ENCODE measurements around the gene STOX2.

The STOX2 gene

GRCh38 chr4:183987987-183988392 is 82.9 kb downstream of the STOX2 start:
- no peak for DNase-seq

- DNase-seq = no peak
These were observed 83.8 kb downstream of the STOX2 start for GRCh38 chr4:183988874-183989273.

- no peak for DNase-seq
These were observed 84.4 kb downstream of the STOX2 start for GRCh38 chr4:183989461-183989860.

GRCh38 chr4:183989931-183990330 is 84.8 kb downstream of the STOX2 start:
- no peak for DNase-seq

GRCh38 chr4:183993676-183994075 is 88.6 kb downstream of the STOX2 start:
- no peak for DNase-seq

GRCh38 chr4:183995570-183995969 is 90.5 kb downstream of the STOX2 start:
- DNase-seq = no peak

- no peak for DNase-seq
These were observed 91.8 kb downstream of the STOX2 start for GRCh38 chr4:183996868-183997267.

- no peak for DNase-seq
These were observed 94.3 kb downstream of the STOX2 start for GRCh38 chr4:183999435-183999834.

GRCh38 chr4:184000457-184001396 is 95.6 kb downstream of the STOX2 start:
- DNase-seq = no peak

- no peak for DNase-seq
These were observed 98.3 kb downstream of the STOX2 start for GRCh38 chr4:184003433-184003832.

GRCh38 chr4:184007891-184008290 is 102.8 kb downstream of the STOX2 start:
- no peak for DNase-seq

GRCh38 chr4:184010696-184011095 is 105.6 kb downstream of the STOX2 start:
- DNase-seq = no peak

- DNase-seq = no peak
These were observed 106.8 kb downstream of the STOX2 start for GRCh38 chr4:184011826-184012380.

- no peak for DNase-seq
These were observed 107.8 kb downstream of the STOX2 start for GRCh38 chr4:184012937-184013336.

GRCh38 chr4:184014301-184014700 is 109.2 kb downstream of the STOX2 start:
- no peak for DNase-seq

- no peak for DNase-seq
These were observed 111.9 kb downstream of the STOX2 start for GRCh38 chr4:184016759-184017668.

GRCh38 chr4:184019076-184019475 is 114.0 kb downstream of the STOX2 start:
- no peak for DNase-seq

- no peak for DNase-seq
These were observed 114.8 kb downstream of the STOX2 start for GRCh38 chr4:184019667-184020623.

- no peak for DNase-seq
These were observed 116.3 kb downstream of the STOX2 start for GRCh38 chr4:184021389-184021788.

- DNase-seq = no peak
These were observed 117.7 kb downstream of the STOX2 start for GRCh38 chr4:184022679-184023383.

- DNase-seq = no peak
These were observed 119.5 kb downstream of the STOX2 start for GRCh38 chr4:184024637-184025036.

All from bone marrow (tissue), 2 donors.